ENCODE results near the gene RAP1GDS1. TPM values are rescaled to one million over a fixed set of nuclear protein-coding genes. Genes with fewer than 3 reads are reported as not detected.
"Not testable (repeated sequence)": the region's sequence is repeated elsewhere in the genome, so short reads cannot be mapped to it uniquely, and the experiment has no call there.

Gene RAP1GDS1
- total RNA-seq, 1 experiment from 2014 or later = 18.6 TPM

DNA sequence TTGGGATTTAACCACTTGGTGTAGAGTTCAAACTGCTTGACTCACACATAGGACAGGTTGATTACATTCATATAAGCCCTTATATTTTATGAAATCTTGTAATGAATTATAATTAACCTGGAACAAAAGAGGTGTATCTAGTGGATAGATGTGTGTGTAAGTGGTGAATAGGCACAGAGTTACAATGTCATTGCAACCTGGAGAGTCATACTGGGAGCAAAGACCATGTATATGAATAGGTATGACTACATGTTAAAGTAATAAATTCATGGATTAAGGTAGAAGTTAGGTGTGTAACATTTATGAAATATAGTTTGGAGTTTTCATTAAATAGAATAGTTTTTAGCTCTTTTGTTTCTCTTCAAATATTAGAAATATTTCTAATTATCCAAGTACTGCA, 26.1 kb downstream of the RAP1GDS1 start:
- DNase-seq (ENCODE audit: low spot score) = no peak

DNA sequence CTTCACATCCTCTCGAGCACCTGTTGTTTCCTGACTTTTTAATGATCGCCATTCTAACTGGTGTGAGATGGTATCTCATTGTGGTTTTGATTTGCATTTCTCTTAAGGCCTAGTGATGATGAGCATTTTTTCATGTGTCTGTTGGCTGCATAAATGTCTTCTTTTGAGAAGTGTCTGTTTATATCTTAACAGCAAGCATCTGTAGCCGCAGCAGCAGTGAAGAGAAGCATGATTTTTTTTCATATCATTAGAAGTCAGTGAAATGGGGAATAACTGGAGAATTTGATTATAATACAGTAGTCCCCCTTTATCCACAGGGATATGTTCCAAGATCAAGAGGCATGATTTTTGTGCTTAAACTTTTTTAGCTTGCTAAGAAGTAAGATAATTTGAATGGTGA, 27.5 kb downstream of the RAP1GDS1 start:
- DNase-seq (ENCODE audit: low spot score) = not testable (repeated sequence)

DNA sequence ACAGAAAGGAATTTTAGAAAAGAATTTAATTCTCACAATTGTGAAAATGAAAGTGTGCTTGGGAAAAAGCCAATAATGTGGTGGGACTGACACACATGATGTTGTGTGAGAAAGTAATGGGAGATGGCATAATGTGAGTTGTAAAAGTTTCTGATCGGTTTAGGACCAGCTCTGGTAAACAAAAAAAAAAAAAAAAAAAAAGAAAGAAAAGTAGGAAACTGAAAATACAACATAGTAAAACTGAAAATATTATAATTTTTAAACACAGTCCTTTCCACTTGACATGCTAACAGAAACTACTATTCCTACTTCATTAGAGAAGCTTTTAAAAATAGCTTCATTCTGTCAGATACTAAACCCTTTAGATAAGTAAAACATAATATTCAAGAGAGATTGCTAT, 28.2 kb downstream of the RAP1GDS1 start:
- DNase-seq (ENCODE audit: low spot score) = no peak

DNA sequence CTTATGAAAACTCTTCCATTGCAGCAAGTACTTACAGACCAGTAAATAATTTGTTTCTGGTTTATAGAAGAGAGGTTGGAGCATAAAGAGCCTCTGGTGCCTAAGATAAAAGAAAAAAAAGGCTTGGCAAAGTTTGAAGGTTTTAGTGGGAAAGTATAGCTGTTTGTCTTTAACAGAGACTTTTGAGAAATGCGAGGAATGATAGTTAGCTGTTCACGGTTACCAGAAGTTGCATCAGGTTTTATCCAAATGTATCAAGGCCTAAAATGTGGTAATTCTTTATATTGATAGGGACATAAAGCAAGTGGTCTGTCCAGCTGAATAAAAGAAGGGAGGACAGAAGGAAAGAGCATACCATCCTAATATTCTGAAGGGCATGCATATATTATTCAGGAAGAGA, 29.3 kb downstream of the RAP1GDS1 start:
- no peak for DNase-seq (ENCODE audit: low spot score)

- no peak for DNase-seq (ENCODE audit: low spot score)
These were observed 32.1 kb downstream of the RAP1GDS1 start for GRCh38 chr4:98293104-98293887.

DNA sequence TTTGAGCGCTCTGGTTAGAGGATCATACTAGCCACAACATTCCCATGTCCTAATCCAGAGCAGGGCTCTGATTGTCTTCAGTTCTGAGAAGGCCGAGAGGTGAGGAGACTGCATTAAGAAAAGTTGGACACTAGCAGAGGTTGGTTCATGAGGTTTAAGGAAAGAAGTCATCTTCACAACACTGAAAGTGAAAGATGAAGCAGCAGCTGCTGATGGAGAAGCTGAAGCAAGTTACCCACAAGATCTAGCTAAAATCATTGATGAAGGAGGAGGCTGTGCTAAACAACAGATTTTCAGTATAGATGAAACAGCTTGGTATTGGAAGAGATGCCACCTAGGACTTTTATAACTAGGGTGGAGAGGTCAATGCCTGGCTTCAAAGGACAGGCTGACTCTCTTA, 36.8 kb downstream of the RAP1GDS1 start:
- DNase-seq (ENCODE audit: low spot score) = no peak

DNA sequence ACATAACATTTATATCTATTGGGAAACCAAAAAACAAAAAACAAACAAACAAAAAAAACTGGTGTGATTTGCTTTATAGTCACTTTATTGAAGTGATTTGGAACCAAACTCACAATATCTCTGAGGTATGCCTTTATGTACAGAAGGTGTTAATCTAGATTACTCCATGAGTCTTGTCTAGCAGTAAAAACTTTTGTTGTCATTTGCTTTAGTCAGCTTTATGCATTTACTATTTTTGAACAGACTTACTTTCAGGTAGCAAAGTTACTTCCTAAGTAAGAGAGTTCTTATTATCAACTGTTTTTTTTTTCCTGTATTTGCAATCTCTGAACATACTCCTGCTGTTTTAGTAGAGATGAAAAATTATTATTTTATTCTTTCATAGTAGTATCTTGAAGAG, 39.5 kb downstream of the RAP1GDS1 start:
- DNase-seq (ENCODE audit: low spot score) = no peak

DNA sequence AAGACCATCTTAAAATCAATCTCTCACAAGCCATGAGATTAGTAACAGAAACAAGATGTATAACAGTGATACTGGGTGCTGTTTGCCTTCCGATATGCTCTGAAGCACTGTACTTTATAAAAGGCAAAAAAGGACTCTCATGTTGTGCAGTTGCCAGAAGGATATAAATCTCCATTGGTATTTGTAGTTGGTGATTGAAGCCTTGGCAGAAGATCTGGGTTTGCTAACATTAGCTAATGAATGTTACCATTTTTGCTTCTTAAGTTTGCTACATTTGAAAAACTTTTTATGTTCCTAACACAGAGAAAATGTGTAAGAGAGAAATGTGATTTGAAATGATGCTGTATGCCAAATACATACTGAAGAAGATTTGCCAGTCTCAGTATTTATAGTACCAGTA, 44.4 kb downstream of the RAP1GDS1 start:
- DNase-seq (ENCODE audit: low spot score) = no peak

DNA sequence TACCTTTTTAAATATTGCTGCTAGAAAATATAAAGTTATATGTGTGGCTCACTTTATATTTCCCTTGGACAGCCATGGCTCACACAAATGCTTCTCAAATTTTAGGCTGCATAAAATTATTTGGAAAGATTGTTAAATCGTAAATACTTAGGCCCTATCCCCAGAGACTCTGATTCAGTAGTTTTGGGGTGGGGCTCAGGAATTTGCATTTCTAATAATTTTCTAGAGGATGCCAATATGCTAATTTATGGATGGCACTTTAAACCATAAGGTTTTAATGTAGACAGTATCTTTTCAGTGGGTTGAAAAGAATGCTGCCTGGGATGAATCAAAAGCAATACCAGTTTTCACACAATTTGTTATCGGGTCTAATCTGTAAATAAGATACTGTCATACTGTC, 49.7 kb downstream of the RAP1GDS1 start:
- DNase-seq (ENCODE audit: low spot score) = no peak

GRCh38 chr4:98311656-98312055, 50.5 kb downstream of the RAP1GDS1 start:
- DNase-seq (ENCODE audit: low spot score) = no peak

DNA sequence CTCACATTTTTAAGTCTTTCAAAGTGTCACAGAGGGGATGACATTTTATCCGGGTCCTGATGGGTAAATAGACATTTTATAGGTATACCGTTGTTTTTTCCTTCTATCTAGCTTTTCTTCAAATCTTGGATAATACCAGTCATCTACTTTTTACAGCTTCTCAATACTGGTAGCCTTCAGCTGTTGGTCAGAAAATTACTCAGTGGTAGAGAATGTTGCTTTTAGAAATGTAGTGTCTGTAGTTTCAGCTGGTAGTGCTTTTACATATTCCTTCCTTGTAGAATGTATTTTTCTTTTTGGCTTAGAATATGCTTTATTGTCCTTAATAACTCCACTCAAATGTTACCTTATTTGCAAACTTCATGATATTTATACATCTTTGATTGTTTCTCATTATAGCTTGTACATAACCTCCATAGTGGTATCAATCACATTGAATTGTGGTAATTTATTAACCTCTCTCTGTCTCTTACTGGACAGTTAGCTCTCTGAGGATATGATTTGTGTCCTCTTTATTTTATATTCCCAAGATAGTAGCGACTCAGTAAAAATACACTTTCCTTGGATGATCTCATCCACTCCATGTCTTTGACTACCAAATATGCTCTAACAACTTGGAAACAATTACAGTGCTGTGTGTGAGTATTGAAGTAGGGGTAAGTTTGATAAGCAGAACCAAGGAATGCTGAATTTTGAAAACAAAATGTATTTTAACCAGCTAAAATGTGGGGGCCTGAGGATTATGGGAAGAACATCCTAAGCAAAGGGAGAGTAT, 53.8 kb downstream of the RAP1GDS1 start:
- no peak for DNase-seq (ENCODE audit: low spot score)

DNA sequence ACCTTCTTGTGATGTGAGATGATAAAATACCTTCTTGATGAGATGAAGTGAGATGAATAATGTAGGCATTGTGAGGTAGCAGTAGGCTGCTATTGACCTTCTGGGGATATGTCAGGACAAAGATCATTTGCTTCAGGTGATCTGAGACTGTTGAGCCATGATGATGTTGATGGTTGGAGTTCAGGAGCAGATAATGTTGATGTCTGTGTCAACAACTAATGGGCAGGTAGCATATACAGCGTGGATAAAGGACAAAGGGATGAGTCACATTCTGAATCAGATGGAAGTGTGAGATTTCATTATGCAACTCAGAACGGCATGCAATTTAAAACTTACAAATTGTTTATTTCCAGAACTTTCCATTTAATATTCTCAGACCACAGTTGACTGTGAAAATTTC, 57.3 kb downstream of the RAP1GDS1 start:
- no peak for DNase-seq (ENCODE audit: low spot score)

- DNase-seq (ENCODE audit: low spot score) = no peak
These were observed 57.8 kb downstream of the RAP1GDS1 start for GRCh38 chr4:98319021-98319420.

- no peak for DNase-seq (ENCODE audit: low spot score)
These were observed 65.0 kb downstream of the RAP1GDS1 start for GRCh38 chr4:98326168-98326567.

GRCh38 chr4:98327694-98328093, 66.5 kb downstream of the RAP1GDS1 start:
- no peak for DNase-seq (ENCODE audit: low spot score)

DNA sequence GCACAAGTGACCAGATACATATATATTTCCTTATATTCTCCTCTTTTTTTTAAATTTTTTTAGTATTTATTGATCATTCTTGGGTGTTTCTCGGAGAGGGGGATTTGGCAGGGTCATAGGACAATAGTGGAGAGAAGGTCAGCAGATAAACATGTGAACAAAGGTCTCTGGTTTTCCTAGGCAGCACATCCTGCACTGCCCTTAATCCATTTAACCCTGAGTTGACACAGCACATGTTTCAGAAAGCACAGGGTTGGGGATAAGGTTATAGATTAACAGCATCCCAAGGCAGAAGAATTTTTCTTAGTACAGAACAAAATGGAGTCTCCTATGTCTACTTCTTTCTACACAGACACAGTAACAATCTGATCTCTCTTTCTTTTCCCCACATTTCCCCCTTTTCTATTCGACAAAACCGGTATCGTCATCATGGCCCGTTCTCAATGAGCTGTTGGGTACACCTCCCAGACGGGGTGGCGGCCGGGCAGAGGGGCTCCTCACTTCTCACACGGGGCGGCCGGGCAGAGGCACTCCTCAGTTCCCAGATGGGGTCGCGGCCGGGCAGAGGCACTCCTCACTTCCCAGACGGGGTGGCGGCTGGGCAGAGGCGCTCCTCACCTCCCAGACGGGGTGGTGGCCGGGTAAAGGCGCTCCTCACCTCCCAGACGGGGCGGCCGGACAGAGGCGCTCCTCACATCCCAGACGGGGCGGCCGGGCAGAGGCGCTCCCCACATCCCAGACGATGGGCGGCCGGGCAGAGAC, 68.9 kb downstream of the RAP1GDS1 start:
- not testable (repeated sequence) for DNase-seq (ENCODE audit: low spot score)

DNA sequence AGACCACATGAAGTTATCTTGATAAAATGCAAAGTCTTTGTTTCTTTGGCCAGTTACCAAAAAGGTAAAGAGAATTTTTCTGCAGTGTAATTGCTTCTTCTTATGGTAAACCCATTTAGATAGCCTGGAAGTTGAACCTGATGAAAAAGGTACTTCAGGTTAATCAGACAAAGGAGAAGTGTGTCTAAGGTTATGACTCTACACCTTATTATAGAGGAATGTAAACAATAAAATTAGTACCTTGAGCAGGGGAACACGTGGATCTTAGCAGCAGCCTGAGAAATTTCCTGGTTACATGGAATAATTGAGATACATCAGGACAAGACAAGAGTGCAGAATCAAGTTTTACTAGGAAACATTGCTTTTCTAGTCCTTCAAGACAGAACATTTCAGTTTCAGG, 70.8 kb downstream of the RAP1GDS1 start:
- peak; percentile 25 for DNase-seq (ENCODE audit: low spot score)

DNA sequence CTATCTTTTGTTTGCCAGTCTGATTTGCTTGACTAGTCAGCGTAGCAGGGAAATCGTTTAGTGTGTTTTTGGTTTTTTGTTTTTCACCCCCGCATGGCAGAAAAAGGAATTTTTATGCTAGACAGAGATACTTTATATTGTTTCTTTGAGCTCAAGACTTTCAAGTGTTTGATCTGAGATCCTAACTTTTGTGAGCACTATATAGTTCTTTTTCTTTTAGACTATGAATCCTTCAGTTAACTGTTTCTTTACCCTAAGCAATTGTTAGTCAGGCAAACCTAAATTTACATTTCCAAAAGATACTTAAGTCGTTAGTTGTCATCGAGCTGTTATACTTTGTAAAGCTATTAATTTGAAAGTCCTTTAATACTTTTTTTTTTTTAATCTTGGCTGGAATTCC, 73.3 kb downstream of the RAP1GDS1 start:
- no peak for DNase-seq (ENCODE audit: low spot score)

DNA sequence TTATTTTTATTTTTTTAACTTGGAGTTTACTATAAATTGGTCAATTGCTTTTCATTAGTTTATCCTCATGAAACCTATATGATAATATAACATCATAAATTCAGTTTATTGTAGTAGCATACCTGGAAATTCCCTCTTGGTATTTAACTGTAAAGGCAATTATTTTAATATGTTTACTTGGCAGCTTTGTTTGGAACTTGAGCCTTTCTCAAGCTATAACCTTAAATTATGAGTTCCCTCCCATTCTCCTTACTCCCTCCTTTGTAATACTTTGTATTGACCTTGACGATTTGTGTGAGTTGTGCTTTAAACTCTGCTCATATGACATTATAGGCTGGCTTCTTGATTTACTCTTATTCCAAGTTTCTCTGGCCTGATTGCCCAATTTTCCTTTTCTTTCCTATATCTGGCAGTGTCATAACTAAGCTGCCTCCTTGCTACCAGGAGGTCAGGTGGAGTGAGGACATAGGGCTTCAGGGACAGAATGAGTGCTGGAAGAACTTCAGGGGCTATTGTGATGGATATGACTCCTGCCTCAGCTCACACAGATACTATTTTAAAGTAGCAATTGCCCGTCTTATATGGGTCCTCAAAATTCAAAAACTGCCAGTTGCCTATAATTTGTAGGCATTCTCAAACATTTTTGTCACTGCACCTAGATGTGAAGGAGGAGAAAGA, 77.7 kb downstream of the RAP1GDS1 start:
- DNase-seq (ENCODE audit: low spot score) = no peak

GRCh38 chr4:98341309-98341708, 80.1 kb downstream of the RAP1GDS1 start:
- DNase-seq (ENCODE audit: low spot score) = no peak

- DNase-seq (ENCODE audit: low spot score) = no peak
These were observed 82.4 kb downstream of the RAP1GDS1 start for GRCh38 chr4:98343626-98344025.

DNA sequence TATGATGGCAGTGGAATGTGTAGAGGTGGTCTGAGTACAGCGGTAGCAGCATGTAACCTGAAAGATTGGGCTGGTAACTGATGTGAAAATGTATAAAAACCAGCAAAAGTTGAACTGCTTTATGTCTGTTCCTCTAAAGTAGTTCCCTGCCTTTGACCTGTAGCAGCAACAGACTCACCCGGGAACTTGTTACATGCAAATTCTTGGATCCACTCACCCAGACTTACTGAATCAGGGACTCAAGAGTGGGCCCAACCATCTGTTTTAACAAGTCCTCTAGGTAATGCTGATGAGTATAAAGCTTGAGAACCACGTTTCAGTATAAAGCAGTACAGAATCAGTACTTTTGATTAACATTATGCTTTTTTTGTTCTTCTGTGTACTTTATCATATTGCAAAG, 84.7 kb downstream of the RAP1GDS1 start:
- no peak for DNase-seq (ENCODE audit: low spot score)
